Gastrocnemius medialis (tissue), 4 donors: ENCODE measurements around the gene RAD9B. TPM values are rescaled to one million over a fixed set of nuclear protein-coding genes. Genes with fewer than 3 reads are reported as not detected.

ENCODE experiments used
- ATAC-seq, 2 donors: fragments of 150-250 bp; one replicate each; pipeline ENCODE4 v1.9.1; 2016
- DNase-seq, 2 donors: peaks; one replicate each; pipeline ENCODE4 v3.0.0-alpha.2; 2019
- H3K27ac ChIP-seq, 4 donors: fragments of 200-600 bp; sonication (generic); 1 replicate in 1 of 4; 2 replicates in 3 of 4; pipeline ENCODE4 v1.5.1; 2016 to 2018; ENCODE audit warnings: mild to moderate bottlenecking in 2 of 4, moderate library complexity in 1 of 4
- H3K27me3 ChIP-seq, 3 donors: fragments of 200-600 bp; sonication (generic) in 2 of 3; 1 replicate in 1 of 3; 2 replicates in 2 of 3; pipeline versions ENCODE4 v1.5.1 to v1.6.0; 2016 to 2019; ENCODE audit warnings: mild to moderate bottlenecking in 1 of 3, moderate library complexity in 1 of 3
- H3K36me3 ChIP-seq, 2 donors: fragments of 200-600 bp; sonication (generic) in 1 of 2; one replicate each; pipeline ENCODE4 v1.5.1; 2017 to 2018
- H3K4me1 ChIP-seq, 2 donors: fragments of 200-600 bp; sonication (generic) in 1 of 2; one replicate each; pipeline ENCODE4 v1.5.1; 2016 to 2017; ENCODE audit warnings: mild to moderate bottlenecking in 2 of 2
- H3K4me3 ChIP-seq, 4 donors: fragments of 200-600 bp; sonication (generic) in 3 of 4; 1 replicate in 1 of 4; 2 replicates in 3 of 4; pipeline ENCODE4 v1.5.1; 2016 to 2019; ENCODE audit warnings: mild to moderate bottlenecking in 2 of 4
- H3K9me3 ChIP-seq, 3 donors: fragments of 200-600 bp; sonication (generic) in 2 of 3; 1 replicate in 1 of 3; 2 replicates in 2 of 3; pipeline ENCODE4 v1.5.1; 2016 to 2019
- POLR2A ChIP-seq, 2 donors: fragments of 450-650 bp; IDR thresholded peaks; one replicate each; pipeline ENCODE4 v1.6.1; 2017; ENCODE audit warnings: antibody characterized with exemption in 2 of 2, mild to moderate bottlenecking in 2 of 2, moderate library complexity in 2 of 2
- in situ Hi-C, 4 donors: fragments of 200-750 bp; cut with MboI; loops; one replicate each; pipeline versions ENCODE4 v1.15.0 to v1.8.0; 2017; ENCODE audit warnings: low sequenced_read_pairs in 4 of 4
- intact Hi-C: fragments of 100-400 bp; cut with DNase I; formaldehyde crosslinking; loops from one replicate; pipeline ENCODE4 v1.15.1; 2023; ENCODE audit warnings: low total_unique reads
- total RNA-seq, 4 donors: library from RNA; depleted of rRNA; stranded (reverse); fragments of >200 nt; gene quantifications; one replicate each; pipeline versions ENCODE4 v1.1.0 to v1.2.3, GENCODE V29; 2016
- TF ChIP-seq, protein P1 (sequence below), 5 experiments: fragments of 450-650 bp in 3 of 5; fragments of 200-600 bp in 2 of 5; sonication (generic) in 2 of 5; IDR thresholded peaks in 4 of 5; conservative IDR thresholded peaks in 1 of 5; 1 replicate in 4 of 5; 2 replicates in 1 of 5; pipeline ENCODE4 v1.5.1; 2016 to 2019; ENCODE audit warnings: antibody characterized with exemption in 5 of 5, mild to moderate bottlenecking in 3 of 5, moderate library complexity in 3 of 5

RAD9B gene
- total RNA-seq, 4 donors from 2014 or later, result 0.12 to 2.0 (median 0.62) TPM

DNA sequence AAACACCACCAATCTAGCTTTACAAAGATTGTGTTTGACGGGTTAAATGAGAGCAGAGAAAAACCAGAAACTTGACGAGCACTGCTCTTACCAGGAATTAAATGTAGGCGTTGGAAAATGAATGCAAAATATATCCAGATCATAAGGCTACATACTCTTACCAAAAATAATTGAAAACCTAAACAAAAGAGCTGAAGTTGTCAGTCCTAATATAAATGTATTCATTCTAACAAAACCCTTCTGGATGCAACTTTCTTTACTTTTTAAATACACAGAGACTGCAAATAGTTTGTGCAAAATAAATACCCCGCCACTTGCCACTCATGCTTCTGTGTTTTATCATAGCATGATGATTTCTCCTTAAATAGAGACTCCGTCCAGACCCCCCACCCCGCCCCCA, 32.7 kb downstream of the RAD9B start:
- intact Hi-C loops, result no loop called here

DNA sequence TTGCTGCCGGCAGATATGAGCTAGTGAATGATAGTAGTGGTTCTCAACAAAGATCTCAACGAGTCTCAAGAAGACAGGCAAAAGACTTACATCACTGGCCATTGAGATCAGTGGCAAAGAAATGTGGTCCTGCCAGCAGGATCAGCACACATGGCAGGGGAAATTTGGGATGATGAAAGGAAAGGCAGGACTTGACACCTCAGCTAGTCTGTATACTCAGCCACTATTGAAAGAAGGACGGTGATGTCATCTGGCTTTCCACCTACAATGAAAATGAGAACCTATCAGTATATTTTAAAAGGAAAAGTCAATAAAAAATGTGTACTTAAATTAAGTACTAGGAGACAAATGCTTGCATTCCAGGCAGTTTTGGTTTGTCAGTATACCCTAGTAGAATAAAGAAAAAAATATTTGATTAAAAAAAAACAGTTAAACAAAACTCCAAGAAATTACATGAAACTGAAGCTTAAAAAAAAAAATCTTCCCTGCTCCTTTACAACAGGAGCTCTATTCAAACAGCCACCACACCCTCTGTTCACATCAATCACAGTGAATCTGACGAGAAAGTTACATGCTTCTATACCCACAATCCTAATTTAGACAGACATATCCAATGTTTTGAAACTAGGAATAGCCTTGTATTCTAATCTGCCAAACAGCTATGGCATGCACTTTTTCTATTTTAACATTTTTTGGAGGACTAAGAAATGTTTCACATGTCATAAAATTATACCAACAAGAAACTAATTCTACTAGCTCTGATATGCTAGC, 34.9 kb downstream of the RAD9B start:
- Histone ChIP-seq H3K4me3 (peak overlapping the region in 1 of 4 donors; percentile 20), H3K36me3 (peaks cover 0 to 40% of the 10 kb centered on the region in 2 donors), H3K27me3 (no peaks in the 10 kb centered on the region), H3K9me3 (no peaks in the 10 kb centered on the region), H3K4me1 (peaks cover 78 to 92% of the 10 kb centered on the region in 2 donors), H3K27ac (peak overlapping the region; percentile 89 to 95 (median 94))
- in situ Hi-C loops (no loop called here), intact Hi-C loops (loop anchor here (1.0 kb wide), 1 partner anchor 46 kb away; the partner anchor contains the start of gene PPTC7)
- no peak for TF ChIP-seq POLR2A (IDR thresholded peaks at IDR 0.05)
- TF ChIP-seq, protein P1, sequence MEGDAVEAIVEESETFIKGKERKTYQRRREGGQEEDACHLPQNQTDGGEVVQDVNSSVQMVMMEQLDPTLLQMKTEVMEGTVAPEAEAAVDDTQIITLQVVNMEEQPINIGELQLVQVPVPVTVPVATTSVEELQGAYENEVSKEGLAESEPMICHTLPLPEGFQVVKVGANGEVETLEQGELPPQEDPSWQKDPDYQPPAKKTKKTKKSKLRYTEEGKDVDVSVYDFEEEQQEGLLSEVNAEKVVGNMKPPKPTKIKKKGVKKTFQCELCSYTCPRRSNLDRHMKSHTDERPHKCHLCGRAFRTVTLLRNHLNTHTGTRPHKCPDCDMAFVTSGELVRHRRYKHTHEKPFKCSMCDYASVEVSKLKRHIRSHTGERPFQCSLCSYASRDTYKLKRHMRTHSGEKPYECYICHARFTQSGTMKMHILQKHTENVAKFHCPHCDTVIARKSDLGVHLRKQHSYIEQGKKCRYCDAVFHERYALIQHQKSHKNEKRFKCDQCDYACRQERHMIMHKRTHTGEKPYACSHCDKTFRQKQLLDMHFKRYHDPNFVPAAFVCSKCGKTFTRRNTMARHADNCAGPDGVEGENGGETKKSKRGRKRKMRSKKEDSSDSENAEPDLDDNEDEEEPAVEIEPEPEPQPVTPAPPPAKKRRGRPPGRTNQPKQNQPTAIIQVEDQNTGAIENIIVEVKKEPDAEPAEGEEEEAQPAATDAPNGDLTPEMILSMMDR (IDR thresholded peaks at IDR 0.05 in 4 of 5, conservative IDR thresholded peaks at IDR 0.05 in 1 of 5), result no peak
- DNase-seq (peak in 1 of 2 donors; percentile 56), ATAC-seq (peak; percentile 45 to 51)

More for the DNA sequence above, 32.7 kb downstream of the RAD9B start:
- peaks cover 76 to 77% of the 10 kb centered on the region in 2 donors for H3K4me1 ChIP-seq
- peak overlapping the region; percentile 28 to 95 (median 92) for H3K27ac ChIP-seq
- no peak overlapping the region for H3K4me3 ChIP-seq
- TF ChIP-seq POLR2A (IDR thresholded peaks at IDR 0.05), result no peak
- TF ChIP-seq, protein P1 (IDR thresholded peaks at IDR 0.05 in 4 of 5, conservative IDR thresholded peaks at IDR 0.05 in 1 of 5), result no peak
- DNase-seq, result no peak
- no peak for ATAC-seq
- no peaks in the 10 kb centered on the region for H3K27me3 ChIP-seq
- in situ Hi-C loops, result no loop called here
- no peaks in the 10 kb centered on the region for H3K9me3 ChIP-seq
- H3K36me3 ChIP-seq, result peaks cover 0 to 50% of the 10 kb centered on the region in 2 donors

GRCh38 chr12:110537605-110538409, 35.7 kb downstream of the RAD9B start:
- intact Hi-C loops, result loop anchor here (1.0 kb wide), 1 partner anchor 45 kb away; the partner anchor contains the start of gene PPTC7
- DNase-seq, result peak; percentile 88 to 98
- peaks cover 78 to 92% of the 10 kb centered on the region in 2 donors for H3K4me1 ChIP-seq
- in situ Hi-C loops, result no loop called here
- H3K27me3 ChIP-seq, result no peaks in the 10 kb centered on the region
- TF ChIP-seq, protein P1 (IDR thresholded peaks at IDR 0.05 in 4 of 5, conservative IDR thresholded peaks at IDR 0.05 in 1 of 5), result peak in 1 of 5 experiments; percentile 14
- TF ChIP-seq POLR2A (IDR thresholded peaks at IDR 0.05), result peak; percentile 29 to 43
- H3K27ac ChIP-seq, result peak overlapping the region; percentile 89 to 95 (median 94)
- peak; percentile 81 to 86 for ATAC-seq
- peak overlapping the region in 1 of 4 donors; percentile 20 for H3K4me3 ChIP-seq
- H3K9me3 ChIP-seq, result no peaks in the 10 kb centered on the region
- H3K36me3 ChIP-seq, result peaks cover 0 to 40% of the 10 kb centered on the region in 2 donors

GRCh38 chr12:110538869-110539622, 36.9 kb downstream of the RAD9B start:
- Histone ChIP-seq H3K27ac (peak overlapping the region; percentile 89 to 95 (median 94)), H3K9me3 (no peaks in the 10 kb centered on the region), H3K4me1 (peaks cover 81 to 91% of the 10 kb centered on the region in 2 donors), H3K4me3 (peak overlapping the region in 1 of 4 donors; percentile 24), H3K27me3 (no peaks in the 10 kb centered on the region), H3K36me3 (peaks cover 0 to 38% of the 10 kb centered on the region in 2 donors)
- in situ Hi-C loops (no loop called here), intact Hi-C loops (no loop called here)
- TF ChIP-seq POLR2A (IDR thresholded peaks at IDR 0.05), result no peak
- TF ChIP-seq, protein P1 (IDR thresholded peaks at IDR 0.05 in 4 of 5, conservative IDR thresholded peaks at IDR 0.05 in 1 of 5), result peak in 1 of 5 experiments; percentile 11
- peak in 1 of 2 donors; percentile 42 for ATAC-seq
- peak; percentile 67 to 80 for DNase-seq
